ACC112 (cell line): Measurements from ENCODE around the gene ADAMTS10.

Experiments
- H2AFZ ChIP-seq: fragments of 200-600 bp; sonication (generic); one replicate; pipeline ENCODE4 v1.6.0; 2017; ENCODE audit warnings: antibody characterized with exemption, low read length; ENCODE audit not compliant: unreplicated experiment
- H3K27ac ChIP-seq: fragments of 200-600 bp; sonication (generic); 2 replicates; pipeline ENCODE4 v1.5.1; 2014; ENCODE audit warnings: low read depth, mild to moderate bottlenecking, antibody characterized with exemption, low read length, moderate library complexity
- H3K27me3 ChIP-seq: fragments of 200-600 bp; sonication (generic); 2 replicates; pipeline ENCODE4 v1.6.1; 2014; ENCODE audit warnings: mild to moderate bottlenecking, antibody characterized with exemption, low read length, moderate library complexity, mixed read lengths; ENCODE audit not compliant: insufficient read depth
- H3K36me3 ChIP-seq: fragments of 200-600 bp; sonication (generic); 2 replicates; pipeline ENCODE4 v1.6.1; 2016; ENCODE audit warnings: mild to moderate bottlenecking, antibody characterized with exemption, low read length, moderate library complexity, mixed read lengths; ENCODE audit not compliant: insufficient read depth
- H3K4me1 ChIP-seq: fragments of 200-600 bp; sonication (generic); one replicate; pipeline ENCODE4 v1.6.1; 2016; ENCODE audit warnings: low read length, mixed read lengths; ENCODE audit not compliant: insufficient read depth, unreplicated experiment, control insufficient read depth
- H3K4me3 ChIP-seq: fragments of 200-600 bp; sonication (generic); 2 replicates; pipeline ENCODE4 v1.5.1; 2014; ENCODE audit warnings: mild to moderate bottlenecking, low read depth, low read length
- H3K79me2 ChIP-seq: fragments of 200-600 bp; sonication (generic); one replicate; pipeline ENCODE4 v1.6.0; 2016; ENCODE audit warnings: low read length; ENCODE audit not compliant: control insufficient read depth, unreplicated experiment, insufficient read depth

The ADAMTS10 gene

DNA sequence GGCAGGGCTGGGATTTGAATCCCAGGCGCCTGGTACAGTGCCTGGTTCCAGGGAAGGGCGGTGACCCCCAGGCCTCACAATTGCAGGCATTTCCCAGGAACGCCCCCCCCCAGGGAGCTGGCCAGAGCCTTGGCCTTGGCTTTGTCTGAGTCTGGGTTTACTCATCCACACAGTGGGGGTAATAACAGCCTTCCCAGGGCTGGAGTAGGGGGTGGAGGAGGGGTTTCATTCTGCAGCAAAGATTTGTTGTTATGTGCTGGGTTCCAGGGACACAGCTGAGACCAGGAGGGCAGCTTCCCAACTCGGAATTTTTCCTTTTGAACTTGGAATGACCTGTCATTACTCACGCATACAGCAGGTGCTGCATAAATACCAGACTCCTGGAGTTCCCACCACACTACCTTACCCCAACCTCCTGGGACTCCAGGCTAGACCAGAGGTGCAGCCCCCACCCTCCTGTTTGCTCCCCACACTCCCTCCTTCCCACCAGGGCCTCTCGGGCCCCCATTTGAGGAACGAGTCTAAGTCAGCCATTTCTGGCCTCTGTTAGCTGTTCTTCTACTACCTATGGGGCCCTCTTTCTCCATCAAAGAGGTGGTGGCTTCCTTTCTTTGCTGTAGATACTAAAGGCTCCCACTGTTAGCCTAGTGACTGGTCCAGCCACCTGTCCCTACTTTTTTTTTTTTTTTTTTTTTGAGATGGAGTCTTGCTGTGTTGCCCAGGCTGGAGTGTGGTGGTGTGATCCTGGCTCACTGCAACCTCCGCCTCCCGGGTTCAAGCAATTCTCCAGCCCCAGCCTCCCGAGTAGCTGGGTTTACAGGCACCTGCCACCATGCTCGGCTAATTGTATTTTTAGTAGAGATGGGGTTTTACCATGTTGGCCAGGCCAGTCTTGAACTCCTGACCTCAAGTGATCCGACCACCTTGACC lies 1.6 kb upstream of the ADAMTS10 start:
- H3K36me3 ChIP-seq = no peaks in the 10 kb centered on the region
- H3K4me1 ChIP-seq = peaks cover 13% of the 10 kb centered on the region
- H3K4me3 ChIP-seq = no peak overlapping the region
- H3K79me2 ChIP-seq = no peaks in the 10 kb centered on the region
- no peaks in the 10 kb centered on the region for H3K27me3 ChIP-seq
- H3K27ac ChIP-seq = no peak overlapping the region
- no peak overlapping the region for H2AFZ ChIP-seq

GRCh38 chr19:8611391-8611876 lies 919 bp upstream of the ADAMTS10 start:
- peaks cover 15% of the 10 kb centered on the region for H3K4me1 ChIP-seq
- no peaks in the 10 kb centered on the region for H3K79me2 ChIP-seq
- no peak overlapping the region for H3K4me3 ChIP-seq
- no peaks in the 10 kb centered on the region for H3K36me3 ChIP-seq
- H3K27me3 ChIP-seq = no peaks in the 10 kb centered on the region
- no peak overlapping the region for H3K27ac ChIP-seq
- no peak overlapping the region for H2AFZ ChIP-seq

DNA sequence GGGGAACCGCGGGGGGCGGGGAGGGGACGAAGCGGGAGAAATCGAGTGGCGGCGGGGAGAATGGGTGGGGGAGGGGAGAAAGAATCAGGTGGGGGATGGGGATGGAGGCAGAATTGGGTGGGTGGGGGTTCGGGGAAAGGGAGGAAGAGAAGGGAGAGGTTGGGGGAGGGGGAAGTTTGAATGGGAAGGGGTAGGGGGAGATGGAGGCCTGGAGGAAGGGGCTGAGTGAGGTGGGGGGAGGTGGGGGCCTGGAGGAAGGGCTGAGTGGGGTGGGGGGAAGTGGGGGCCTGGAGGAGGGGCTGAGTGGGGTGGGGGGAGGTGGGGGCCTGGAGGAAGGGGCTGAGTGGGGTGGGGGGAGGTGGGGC lies 403 bp upstream of the ADAMTS10 start:
- Histone ChIP-seq H3K79me2 (no peaks in the 10 kb centered on the region), H2AFZ (peak overlapping the region; percentile 75), H3K36me3 (no peaks in the 10 kb centered on the region), H3K27ac (no peak overlapping the region), H3K4me3 (peak overlapping the region; percentile 94), H3K4me1 (peaks cover 15% of the 10 kb centered on the region), H3K27me3 (no peaks in the 10 kb centered on the region)

DNA sequence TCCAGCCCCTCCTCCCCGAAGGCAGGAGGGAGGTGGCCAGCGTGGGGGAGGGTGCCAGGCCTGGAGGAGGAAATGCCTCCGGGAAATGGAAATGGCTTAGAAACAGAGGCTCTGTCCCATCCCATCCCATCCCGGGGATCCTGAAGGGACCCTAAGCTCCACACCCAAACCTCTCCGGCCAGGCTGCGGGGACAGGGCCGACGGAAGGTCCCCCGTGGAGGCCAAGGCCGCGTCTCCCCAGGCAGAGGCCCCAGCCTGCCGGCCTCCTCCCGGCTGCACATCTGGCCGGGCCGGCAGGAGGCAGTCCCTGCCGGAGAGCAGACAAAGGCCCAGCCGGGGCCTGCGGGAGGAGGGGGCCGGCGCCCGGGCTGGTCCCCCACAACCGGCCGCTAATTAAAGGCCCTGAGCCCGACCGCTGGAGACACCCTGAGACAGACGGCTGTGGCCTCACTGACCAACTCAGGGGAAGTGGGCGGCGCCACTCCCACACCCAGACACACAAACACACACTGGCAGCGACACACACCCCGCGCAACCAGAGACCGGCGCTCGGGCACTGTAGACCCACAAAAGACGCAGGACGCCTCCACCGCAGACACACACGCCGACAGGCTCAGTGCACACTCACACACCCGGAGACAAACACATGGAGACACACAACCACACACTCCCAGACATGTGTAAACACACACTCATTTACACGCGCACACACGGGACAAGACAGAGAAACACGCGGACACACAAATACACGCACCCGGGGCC lies 1.1 kb downstream of the ADAMTS10 start:
- Histone ChIP-seq H2AFZ (peak overlapping the region; percentile 75), H3K36me3 (peaks cover 5% of the 10 kb centered on the region; the same call in 1 of the 2 replicates), H3K27ac (peak overlapping the region; percentile 16; the same call in 1 of the 2 replicates), H3K4me3 (peak overlapping the region; percentile 94), H3K79me2 (no peaks in the 10 kb centered on the region), H3K27me3 (no peaks in the 10 kb centered on the region), H3K4me1 (peaks cover 15% of the 10 kb centered on the region)

- peak overlapping the region; percentile 94 for H3K4me3 ChIP-seq
- H3K27ac ChIP-seq = no peak overlapping the region
- H3K36me3 ChIP-seq = peaks cover 5% of the 10 kb centered on the region; the same call in 1 of the 2 replicates
- peaks cover 15% of the 10 kb centered on the region for H3K4me1 ChIP-seq
- no peaks in the 10 kb centered on the region for H3K27me3 ChIP-seq
- H3K79me2 ChIP-seq = no peaks in the 10 kb centered on the region
- H2AFZ ChIP-seq = no peak overlapping the region
Measured at GRCh38 chr19:8608941-8609278, 1.6 kb downstream of the ADAMTS10 start.

GRCh38 chr19:8607386-8607785 lies 3.1 kb downstream of the ADAMTS10 start:
- no peaks in the 10 kb centered on the region for H3K79me2 ChIP-seq
- H2AFZ ChIP-seq = no peak overlapping the region
- no peak overlapping the region for H3K27ac ChIP-seq
- H3K27me3 ChIP-seq = no peaks in the 10 kb centered on the region
- peaks cover 15% of the 10 kb centered on the region for H3K4me1 ChIP-seq
- peaks cover 5% of the 10 kb centered on the region; the same call in 1 of the 2 replicates for H3K36me3 ChIP-seq
- no peak overlapping the region for H3K4me3 ChIP-seq

DNA sequence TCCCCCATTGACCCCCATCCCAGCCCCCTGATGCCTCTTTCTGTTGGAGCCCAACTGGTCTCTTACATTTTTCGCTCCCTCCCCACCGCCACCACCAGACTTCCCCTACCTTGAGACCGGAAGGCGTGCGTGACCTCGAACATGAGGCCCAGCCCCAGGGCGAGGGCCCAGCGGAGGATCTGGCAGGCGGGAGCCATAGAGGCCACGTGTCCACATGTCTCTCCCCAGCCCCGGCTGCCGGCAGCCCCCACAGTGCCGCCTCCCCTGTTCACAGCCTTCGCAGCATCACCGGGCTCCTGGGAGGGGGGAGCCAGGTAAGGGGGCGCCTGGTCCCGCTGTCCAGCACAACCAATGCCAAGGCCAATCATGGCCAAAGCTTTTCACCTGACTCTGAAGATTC lies 5.0 kb downstream of the ADAMTS10 start:
- peaks cover 5% of the 10 kb centered on the region; the same call in 1 of the 2 replicates for H3K36me3 ChIP-seq
- H3K27me3 ChIP-seq = no peaks in the 10 kb centered on the region
- H2AFZ ChIP-seq = no peak overlapping the region
- H3K27ac ChIP-seq = no peak overlapping the region
- H3K4me1 ChIP-seq = peaks cover 10% of the 10 kb centered on the region
- H3K79me2 ChIP-seq = no peaks in the 10 kb centered on the region
- H3K4me3 ChIP-seq = no peak overlapping the region

GRCh38 chr19:8601796-8602195 lies 8.7 kb downstream of the ADAMTS10 start:
- Histone ChIP-seq H3K79me2 (no peaks in the 10 kb centered on the region), H3K27me3 (no peaks in the 10 kb centered on the region), H3K36me3 (peaks cover 5% of the 10 kb centered on the region; the same call in 1 of the 2 replicates), H3K27ac (no peak overlapping the region), H3K4me1 (no peaks in the 10 kb centered on the region), H3K4me3 (no peak overlapping the region), H2AFZ (no peak overlapping the region)

DNA sequence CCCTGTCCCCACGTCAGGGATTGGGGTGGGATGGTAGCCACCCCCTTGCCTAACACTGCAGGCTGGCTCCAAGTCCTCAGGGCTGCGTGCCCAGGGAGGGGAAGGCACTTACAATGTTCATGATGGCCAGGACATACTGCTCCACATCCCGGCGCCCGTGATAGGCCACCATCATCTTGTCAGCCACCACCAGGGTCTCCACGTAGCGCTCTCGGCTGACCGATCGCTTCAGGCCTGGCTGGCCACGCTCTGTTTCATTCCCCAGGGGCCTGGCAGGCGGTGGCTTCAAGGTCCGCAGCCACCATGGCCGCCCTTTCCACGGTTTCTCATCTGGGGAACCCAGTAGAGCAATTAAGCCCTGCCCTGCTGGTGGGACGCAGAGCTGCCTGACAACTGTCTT lies 9.7 kb downstream of the ADAMTS10 start:
- Histone ChIP-seq H3K27ac (no peak overlapping the region), H2AFZ (no peak overlapping the region), H3K27me3 (no peaks in the 10 kb centered on the region), H3K4me1 (no peaks in the 10 kb centered on the region), H3K79me2 (no peaks in the 10 kb centered on the region), H3K36me3 (peaks cover 5% of the 10 kb centered on the region; the same call in 1 of the 2 replicates), H3K4me3 (no peak overlapping the region)

GRCh38 chr19:8600064-8600463 lies 10.5 kb downstream of the ADAMTS10 start:
- H3K36me3 ChIP-seq = peaks cover 5% of the 10 kb centered on the region; the same call in 1 of the 2 replicates
- H3K79me2 ChIP-seq = no peaks in the 10 kb centered on the region
- H3K4me3 ChIP-seq = no peak overlapping the region
- no peak overlapping the region for H2AFZ ChIP-seq
- H3K4me1 ChIP-seq = no peaks in the 10 kb centered on the region
- no peak overlapping the region for H3K27ac ChIP-seq
- no peaks in the 10 kb centered on the region for H3K27me3 ChIP-seq
